K562 (cell line): ENCODE results near the gene EFHD2. TPM values are rescaled to one million over a fixed set of nuclear protein-coding genes. Genes with fewer than 3 reads are reported as not detected.

ENCODE experiments used
- CTBP1 ChIP-seq: fragments of 450-650 bp; IDR thresholded peaks from 2 replicates; pipeline ENCODE4 v1.6.1; 2016; ENCODE audit warnings: borderline replicate concordance
- EP300 ChIP-seq: IDR thresholded peaks from 2 replicates; pipeline ENCODE4 v1.6.1; 2012; ENCODE audit warnings: low read length, improper control_type of control experiment
- FOXK1 ChIP-seq: sonication (generic); formaldehyde crosslinking; IDR thresholded peaks from 2 replicates; pipeline ENCODE4 v1.8.0; 2022; ENCODE audit warnings: missing genetic modification reagents, mild to moderate bottlenecking, borderline replicate concordance
- ILK ChIP-seq: fragments of 450-650 bp; IDR thresholded peaks from 2 replicates; pipeline ENCODE4 v1.6.1; 2016; ENCODE audit warnings: missing genetic modification characterization, low read depth, mild to moderate bottlenecking, missing compliant biosample characterization, moderate library complexity, borderline replicate concordance
- JUND ChIP-seq, 2 experiments: IDR thresholded peaks; 2 replicates in 1 of 2; 3 replicates in 1 of 2; pipeline ENCODE4 v1.6.1; 2011; ENCODE audit warnings: borderline replicate concordance in 2 of 2, low read depth in 2 of 2, low read length in 2 of 2, improper control_type of control experiment in 1 of 2, missing biosample characterization in 1 of 2, missing genetic modification characterization in 1 of 2, missing genetic modification reagents in 1 of 2
- THRAP3 ChIP-seq: fragments of 450-650 bp; IDR thresholded peaks from 2 replicates; pipeline ENCODE4 v1.6.1; 2016; ENCODE audit warnings: mild to moderate bottlenecking, inconsistent platforms, borderline replicate concordance
- YY1 ChIP-seq, 3 experiments: IDR thresholded peaks; 2 replicates each; pipeline ENCODE4 v1.6.1; 2011; ENCODE audit warnings: low read length in 2 of 3, mild to moderate bottlenecking in 2 of 3, moderate library complexity in 2 of 3, borderline replicate concordance in 1 of 3, control low read depth in 1 of 3, low read depth in 1 of 3; ENCODE audit not compliant: insufficient read depth in 3 of 3, insufficient replicate concordance in 2 of 3, control insufficient read depth in 1 of 3, insufficient read length in 1 of 3; ENCODE audit errors: extremely low read depth in 1 of 3
- ZNF134 ChIP-seq: fragments of 250-450 bp; sonication (Bioruptor Pico); conservative IDR thresholded peaks from 2 replicates; pipeline ENCODE4 v1.4.0; 2020
- polyA plus RNA-seq, 8 experiments: library from polyadenylated mRNA; depleted of rRNA in 4 of 8; stranded (reverse) in 5 of 8; unstranded in 3 of 8; fragments of >200 nt; fragmentation: Nextera tagmentation in 2 of 8; fragmentation: Illumina TruSeq in 1 of 8; extraction: Ambion mirVana in 2 of 8; extraction: Trizol in 1 of 8; gene quantifications; 2 replicates each; pipeline versions ENCODE4 v1.2.1 to v1.2.3, GENCODE V29; 2011 to 2014; ENCODE audit warnings: inconsistent platforms in 1 of 8, missing spikeins in 1 of 8
- total RNA-seq, 7 experiments: library from RNA; depleted of rRNA in 6 of 7; stranded (reverse); fragments of >200 nt in 6 of 7; fragmentation: Illumina TruSeq in 2 of 7; extraction: Trizol in 2 of 7; gene quantifications; 2 replicates each; pipeline versions ENCODE4 v1.2.1 to v1.2.3, GENCODE V29; 2011 to 2021; ENCODE audit warnings: low replicate concordance in 1 of 7
- TF ChIP-seq, protein P1 (sequence below): fragments of 250-450 bp; sonication (Bioruptor Pico); IDR thresholded peaks from 2 replicates; pipeline ENCODE4 v1.8.0; 2022; ENCODE audit warnings: moderate library complexity, mild to moderate bottlenecking, inconsistent platforms
- TF ChIP-seq, protein P2 (sequence below), 2 experiments: fragments of 450-650 bp in 1 of 2; sonication (generic) in 1 of 2; formaldehyde crosslinking in 1 of 2; IDR thresholded peaks in 1 of 2; conservative IDR thresholded peaks in 1 of 2; 2 replicates each; pipeline versions ENCODE4 v1.6.1 to v1.8.1; 2016 to 2023; ENCODE audit warnings: mild to moderate bottlenecking in 2 of 2, moderate library complexity in 2 of 2, inconsistent platforms in 1 of 2, missing genetic modification reagents in 1 of 2
- TF ChIP-seq, protein P3 (sequence below): sonication (generic); formaldehyde crosslinking; IDR thresholded peaks from 2 replicates; pipeline ENCODE4 v1.8.1; 2023; ENCODE audit warnings: mild to moderate bottlenecking, missing genetic modification reagents, moderate library complexity
- TF ChIP-seq, protein P4 (sequence below): sonication (generic); formaldehyde crosslinking; IDR thresholded peaks from 2 replicates; pipeline ENCODE4 v1.8.0; 2022; ENCODE audit warnings: mild to moderate bottlenecking, missing genetic modification reagents
- TF ChIP-seq, protein P5 (sequence below): fragments of 250-450 bp; sonication (Bioruptor Pico); IDR thresholded peaks from 2 replicates; pipeline ENCODE4 v1.5.0; 2020; ENCODE audit warnings: mild to moderate bottlenecking
- TF ChIP-seq, protein P6 (sequence below): fragments of 450-650 bp; IDR thresholded peaks from 2 replicates; pipeline ENCODE4 v1.6.1; 2017; ENCODE audit warnings: antibody characterized with exemption

EFHD2 gene
- total and polyA plus RNA-seq, 9 of the 15 experiments (the other 6 are each of a cell fraction or from before 2014, with no cell fraction given): 1.7 to 73.5 (median 25.2) TPM

DNA sequence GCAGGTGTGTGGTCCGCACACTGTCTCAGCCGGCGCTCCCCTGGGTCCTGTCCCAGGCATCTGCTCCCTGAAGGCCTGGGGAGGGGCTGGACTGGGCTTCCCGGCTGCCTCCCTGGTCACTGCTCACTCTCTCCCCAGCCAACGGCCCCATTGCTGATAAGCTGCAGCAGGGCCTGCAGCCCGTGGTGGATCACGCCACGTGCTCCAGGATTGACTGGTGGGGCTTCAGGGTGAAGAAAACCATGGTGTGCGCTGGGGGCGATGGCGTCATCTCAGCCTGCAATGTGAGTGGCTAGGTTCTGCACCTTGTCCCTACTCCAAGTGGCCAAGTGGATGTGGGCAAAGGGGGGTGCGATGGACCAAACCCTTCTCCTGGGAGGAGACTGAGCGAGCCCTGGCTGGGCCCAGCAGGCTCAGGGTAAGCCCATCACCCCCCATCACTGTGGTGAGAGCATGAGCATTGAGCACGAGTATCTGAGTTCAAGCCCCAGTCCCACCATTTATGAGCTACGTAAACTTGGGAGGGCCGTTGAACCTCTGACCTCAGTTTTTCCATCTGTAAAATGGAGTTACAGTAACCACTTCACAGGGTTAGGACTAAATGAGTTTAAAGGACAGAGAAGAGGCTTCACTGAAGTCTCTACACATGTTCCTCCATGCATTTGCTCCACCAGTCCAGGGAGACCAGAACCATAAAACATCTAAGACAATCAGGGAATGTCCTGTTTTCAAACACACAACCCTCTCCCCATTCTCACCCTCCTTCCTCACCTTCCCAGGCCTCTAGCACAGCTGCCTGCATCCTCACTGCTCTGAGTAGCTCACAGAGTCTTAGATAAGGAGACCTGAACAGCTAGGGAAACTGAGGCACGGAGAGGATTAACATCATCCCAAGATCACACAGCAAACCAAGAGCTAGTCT, 35.0 kb downstream of the EFHD2 start (continued):
- TF ChIP-seq, protein P1, sequence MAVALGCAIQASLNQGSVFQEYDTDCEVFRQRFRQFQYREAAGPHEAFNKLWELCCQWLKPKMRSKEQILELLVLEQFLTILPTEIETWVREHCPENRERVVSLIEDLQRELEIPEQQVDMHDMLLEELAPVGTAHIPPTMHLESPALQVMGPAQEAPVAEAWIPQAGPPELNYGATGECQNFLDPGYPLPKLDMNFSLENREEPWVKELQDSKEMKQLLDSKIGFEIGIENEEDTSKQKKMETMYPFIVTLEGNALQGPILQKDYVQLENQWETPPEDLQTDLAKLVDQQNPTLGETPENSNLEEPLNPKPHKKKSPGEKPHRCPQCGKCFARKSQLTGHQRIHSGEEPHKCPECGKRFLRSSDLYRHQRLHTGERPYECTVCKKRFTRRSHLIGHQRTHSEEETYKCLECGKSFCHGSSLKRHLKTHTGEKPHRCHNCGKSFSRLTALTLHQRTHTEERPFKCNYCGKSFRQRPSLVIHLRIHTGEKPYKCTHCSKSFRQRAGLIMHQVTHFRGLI (CRISPR knock-in tag): no peak
- TF ChIP-seq, protein P2, sequence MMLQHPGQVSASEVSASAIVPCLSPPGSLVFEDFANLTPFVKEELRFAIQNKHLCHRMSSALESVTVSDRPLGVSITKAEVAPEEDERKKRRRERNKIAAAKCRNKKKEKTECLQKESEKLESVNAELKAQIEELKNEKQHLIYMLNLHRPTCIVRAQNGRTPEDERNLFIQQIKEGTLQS (IDR thresholded peaks at IDR 0.05): peak; percentile 78
- TF ChIP-seq, protein P2 (CRISPR knock-in tag; conservative IDR thresholded peaks at IDR 0.05): no peak
- TF ChIP-seq FOXK1 (CRISPR knock-in tag): 0 out of 2 replicates have a peak, but pooled peaks have one; percentile 17
- peak; percentile 14; the same call in 1 of the 2 replicates for TF ChIP-seq EP300
- peak; percentile 34; the same call in 1 of the 2 replicates for TF ChIP-seq CTBP1
- peak in 2 of 3 experiments; percentile 13 to 40 for TF ChIP-seq YY1 (IDR thresholded peaks at IDR 0.05; ENCODE audit: borderline replicate concordance in 1 of 3, control insufficient read depth in 1 of 3, extremely low read depth in 1 of 3, insufficient read depth in 3 of 3, insufficient read length in 1 of 3, insufficient replicate concordance in 2 of 3, low read depth in 1 of 3, low read length in 2 of 3)
- TF ChIP-seq ZNF134: no peak
- TF ChIP-seq, protein P3, sequence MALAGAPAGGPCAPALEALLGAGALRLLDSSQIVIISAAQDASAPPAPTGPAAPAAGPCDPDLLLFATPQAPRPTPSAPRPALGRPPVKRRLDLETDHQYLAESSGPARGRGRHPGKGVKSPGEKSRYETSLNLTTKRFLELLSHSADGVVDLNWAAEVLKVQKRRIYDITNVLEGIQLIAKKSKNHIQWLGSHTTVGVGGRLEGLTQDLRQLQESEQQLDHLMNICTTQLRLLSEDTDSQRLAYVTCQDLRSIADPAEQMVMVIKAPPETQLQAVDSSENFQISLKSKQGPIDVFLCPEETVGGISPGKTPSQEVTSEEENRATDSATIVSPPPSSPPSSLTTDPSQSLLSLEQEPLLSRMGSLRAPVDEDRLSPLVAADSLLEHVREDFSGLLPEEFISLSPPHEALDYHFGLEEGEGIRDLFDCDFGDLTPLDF (CRISPR knock-in tag): no peak
- TF ChIP-seq, protein P4, sequence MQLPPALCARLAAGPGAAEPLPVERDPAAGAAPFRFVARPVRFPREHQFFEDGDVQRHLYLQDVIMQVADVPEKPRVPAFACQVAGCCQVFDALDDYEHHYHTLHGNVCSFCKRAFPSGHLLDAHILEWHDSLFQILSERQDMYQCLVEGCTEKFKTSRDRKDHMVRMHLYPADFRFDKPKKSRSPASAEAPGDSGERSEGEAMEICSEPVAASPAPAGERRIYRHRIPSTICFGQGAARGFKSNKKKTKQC (CRISPR knock-in tag): 0 out of 2 replicates have a peak, but pooled peaks have one; percentile 60
- no peak for TF ChIP-seq THRAP3
- TF ChIP-seq, protein P5, sequence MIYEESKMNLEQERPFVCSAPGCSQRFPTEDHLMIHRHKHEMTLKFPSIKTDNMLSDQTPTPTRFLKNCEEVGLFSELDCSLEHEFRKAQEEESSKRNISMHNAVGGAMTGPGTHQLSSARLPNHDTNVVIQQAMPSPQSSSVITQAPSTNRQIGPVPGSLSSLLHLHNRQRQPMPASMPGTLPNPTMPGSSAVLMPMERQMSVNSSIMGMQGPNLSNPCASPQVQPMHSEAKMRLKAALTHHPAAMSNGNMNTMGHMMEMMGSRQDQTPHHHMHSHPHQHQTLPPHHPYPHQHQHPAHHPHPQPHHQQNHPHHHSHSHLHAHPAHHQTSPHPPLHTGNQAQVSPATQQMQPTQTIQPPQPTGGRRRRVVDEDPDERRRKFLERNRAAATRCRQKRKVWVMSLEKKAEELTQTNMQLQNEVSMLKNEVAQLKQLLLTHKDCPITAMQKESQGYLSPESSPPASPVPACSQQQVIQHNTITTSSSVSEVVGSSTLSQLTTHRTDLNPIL (CRISPR knock-in tag): no peak
- TF ChIP-seq, protein P6, sequence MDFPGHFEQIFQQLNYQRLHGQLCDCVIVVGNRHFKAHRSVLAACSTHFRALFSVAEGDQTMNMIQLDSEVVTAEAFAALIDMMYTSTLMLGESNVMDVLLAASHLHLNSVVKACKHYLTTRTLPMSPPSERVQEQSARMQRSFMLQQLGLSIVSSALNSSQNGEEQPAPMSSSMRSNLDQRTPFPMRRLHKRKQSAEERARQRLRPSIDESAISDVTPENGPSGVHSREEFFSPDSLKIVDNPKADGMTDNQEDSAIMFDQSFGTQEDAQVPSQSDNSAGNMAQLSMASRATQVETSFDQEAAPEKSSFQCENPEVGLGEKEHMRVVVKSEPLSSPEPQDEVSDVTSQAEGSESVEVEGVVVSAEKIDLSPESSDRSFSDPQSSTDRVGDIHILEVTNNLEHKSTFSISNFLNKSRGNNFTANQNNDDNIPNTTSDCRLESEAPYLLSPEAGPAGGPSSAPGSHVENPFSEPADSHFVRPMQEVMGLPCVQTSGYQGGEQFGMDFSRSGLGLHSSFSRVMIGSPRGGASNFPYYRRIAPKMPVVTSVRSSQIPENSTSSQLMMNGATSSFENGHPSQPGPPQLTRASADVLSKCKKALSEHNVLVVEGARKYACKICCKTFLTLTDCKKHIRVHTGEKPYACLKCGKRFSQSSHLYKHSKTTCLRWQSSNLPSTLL: no peak
- TF ChIP-seq JUND (IDR thresholded peaks at IDR 0.05; ENCODE audit: borderline replicate concordance, low read depth, low read length): no peak
- TF ChIP-seq JUND (tag; IDR thresholded peaks at IDR 0.05; ENCODE audit: borderline replicate concordance, low read depth, low read length): peak; percentile 48; the same call in 2 of the 3 replicates
- TF ChIP-seq ILK (tag): no peak
